ENCODE measurements around the gene PRR29. TPM values are rescaled to one million over a fixed set of nuclear protein-coding genes. Genes with fewer than 3 reads are reported as not detected.
A peak's percentile ranks its signal among the peaks of the same experiment; 100 is the strongest.

The PRR29 gene
- polyA plus RNA-seq, 3 donors: 0.03 to 2.1 (median 1.4) TPM

DNA sequence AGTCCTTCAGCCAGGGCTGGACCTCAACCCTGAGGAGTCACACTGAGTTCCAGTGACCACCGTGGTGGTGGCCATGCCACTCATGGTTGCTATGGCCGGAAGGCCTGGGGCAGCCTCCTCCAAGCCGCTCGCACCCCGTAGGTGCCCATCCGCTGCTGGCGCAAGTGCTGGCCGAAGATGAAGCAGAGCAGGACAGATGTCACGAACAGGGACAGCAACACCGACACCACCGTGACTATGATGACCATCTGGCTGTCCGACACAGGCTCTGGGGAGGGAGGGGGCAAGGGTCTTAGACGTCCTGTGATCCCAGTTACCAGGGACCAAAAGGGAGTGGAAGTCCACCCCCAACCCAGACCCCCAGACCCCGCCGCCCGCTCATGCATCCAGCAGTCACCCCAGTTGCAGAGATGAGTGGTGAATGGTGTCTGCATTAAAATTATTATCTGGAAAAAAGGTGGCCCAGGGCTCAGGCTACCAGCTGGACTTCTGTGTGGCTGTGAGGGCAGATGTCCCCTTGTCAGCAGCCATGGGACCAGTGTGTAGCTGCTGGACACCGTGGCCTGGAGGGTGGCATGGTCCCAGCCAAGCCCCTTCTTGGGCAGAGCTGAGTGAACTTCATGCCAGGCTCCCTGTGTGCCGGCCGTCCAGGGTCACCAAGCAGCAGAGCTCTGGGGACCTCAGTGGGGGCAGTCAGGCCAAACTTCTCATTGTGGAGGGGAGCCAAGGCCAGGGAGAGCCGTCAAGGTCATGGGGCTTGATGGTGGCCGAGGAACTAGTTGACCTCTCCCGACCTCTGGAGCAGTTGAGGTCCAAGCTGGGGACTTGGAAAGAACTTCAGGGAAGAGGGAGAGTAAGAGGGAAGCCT is 4.7 kb downstream of the PRR29 start:
- Histone ChIP-seq H3K4me2 (replicated peaks; ENCODE audit: extremely low read depth, low read length, poor library complexity, severe bottlenecking) (no peak overlapping the region), H4K20me1 (ENCODE audit: insufficient read depth, low read length) (no peaks in the 10 kb centered on the region), H3K79me2 (ENCODE audit: insufficient read depth, low read length) (peaks cover 13% of the 10 kb centered on the region), H3K27me3 (ENCODE audit: control insufficient read depth in 2 of 2, insufficient read depth in 2 of 2, low read length in 2 of 2) (peaks cover 0 to 20% of the 10 kb centered on the region in 2 donors), H3K4me1 (ENCODE audit: control insufficient read depth in 1 of 2, insufficient read depth in 2 of 2, low read length in 2 of 2) (peaks cover 41 to 47% of the 10 kb centered on the region in 2 donors), H3K9ac (ENCODE audit: insufficient read depth, low read length, poor library complexity, severe bottlenecking) (no peak overlapping the region), H3K9me3 (replicated peaks in 1 of 2; ENCODE audit: control insufficient read depth in 1 of 2, insufficient read depth in 1 of 2, low read length in 2 of 2) (no peaks in the 10 kb centered on the region), H3K27ac (ENCODE audit: low read depth in 1 of 2, low read length in 2 of 2) (peak overlapping the region; percentile 43 to 78), H3K36me3 (replicated peaks in 1 of 2; ENCODE audit: control insufficient read depth in 1 of 2, insufficient read depth in 2 of 2, low read length in 2 of 2) (peaks cover 36 to 48% of the 10 kb centered on the region in 2 donors), H3K4me3 (replicated peaks in 1 of 3; ENCODE audit: low read depth in 2 of 3, low read length in 3 of 3) (no peak overlapping the region), H2AFZ (ENCODE audit: insufficient read depth, low read depth, low read length, poor library complexity, severe bottlenecking) (no peak overlapping the region)
- H3K4me1 Mint-ChIP-seq: peaks cover 47% of the 10 kb centered on the region
- TF ChIP-seq, protein P1, sequence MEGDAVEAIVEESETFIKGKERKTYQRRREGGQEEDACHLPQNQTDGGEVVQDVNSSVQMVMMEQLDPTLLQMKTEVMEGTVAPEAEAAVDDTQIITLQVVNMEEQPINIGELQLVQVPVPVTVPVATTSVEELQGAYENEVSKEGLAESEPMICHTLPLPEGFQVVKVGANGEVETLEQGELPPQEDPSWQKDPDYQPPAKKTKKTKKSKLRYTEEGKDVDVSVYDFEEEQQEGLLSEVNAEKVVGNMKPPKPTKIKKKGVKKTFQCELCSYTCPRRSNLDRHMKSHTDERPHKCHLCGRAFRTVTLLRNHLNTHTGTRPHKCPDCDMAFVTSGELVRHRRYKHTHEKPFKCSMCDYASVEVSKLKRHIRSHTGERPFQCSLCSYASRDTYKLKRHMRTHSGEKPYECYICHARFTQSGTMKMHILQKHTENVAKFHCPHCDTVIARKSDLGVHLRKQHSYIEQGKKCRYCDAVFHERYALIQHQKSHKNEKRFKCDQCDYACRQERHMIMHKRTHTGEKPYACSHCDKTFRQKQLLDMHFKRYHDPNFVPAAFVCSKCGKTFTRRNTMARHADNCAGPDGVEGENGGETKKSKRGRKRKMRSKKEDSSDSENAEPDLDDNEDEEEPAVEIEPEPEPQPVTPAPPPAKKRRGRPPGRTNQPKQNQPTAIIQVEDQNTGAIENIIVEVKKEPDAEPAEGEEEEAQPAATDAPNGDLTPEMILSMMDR (IDR thresholded peaks at IDR 0.05): no peak
- peaks cover 15 to 26% (median 21%) of the 10 kb centered on the region in 3 donors for H3K27me3 Mint-ChIP-seq (ENCODE audit: low read depth in 3 of 3)
- peaks cover 37 to 53% of the 10 kb centered on the region in 2 donors for H3K36me3 Mint-ChIP-seq
- no peak for DNase-seq
- H3K27ac Mint-ChIP-seq: peak overlapping the region in 5 of 7 donors; percentile 18 to 86 (median 72)
- 97% methylated on average over 15 of the region's 22 CpGs for WGBS (ENCODE audit: insufficient coverage)
- H3K4me3 Mint-ChIP-seq: no peak overlapping the region
- peaks cover 0 to 5% (median under 1%) of the 10 kb centered on the region in 7 donors for H3K9me3 Mint-ChIP-seq
- intact Hi-C loops (cut with micrococcal nuclease): no loop called here

- Mint-ChIP-seq H3K4me3 (no peak overlapping the region), H3K27ac (peak overlapping the region in 4 of 7 donors; percentile 43 to 86 (median 64)), H3K27me3 (ENCODE audit: low read depth in 3 of 3) (peaks cover 10 to 19% (median 14%) of the 10 kb centered on the region in 3 donors), H3K9me3 (peaks cover 0 to 3% (median 0%) of the 10 kb centered on the region in 7 donors), H3K36me3 (peaks cover 39 to 53% of the 10 kb centered on the region in 2 donors), H3K4me1 (peaks cover 50% of the 10 kb centered on the region)
- H3K79me2 ChIP-seq (ENCODE audit: insufficient read depth, low read length): peaks cover 21% of the 10 kb centered on the region
- H3K27ac ChIP-seq (ENCODE audit: low read depth in 1 of 2, low read length in 2 of 2): no peak overlapping the region
- peaks cover 36 to 48% of the 10 kb centered on the region in 2 donors for H3K36me3 ChIP-seq (replicated peaks in 1 of 2; ENCODE audit: control insufficient read depth in 1 of 2, insufficient read depth in 2 of 2, low read length in 2 of 2)
- no peak for DNase-seq
- intact Hi-C loops (cut with micrococcal nuclease): no loop called here
- no peaks in the 10 kb centered on the region for H3K9me3 ChIP-seq (replicated peaks in 1 of 2; ENCODE audit: control insufficient read depth in 1 of 2, insufficient read depth in 1 of 2, low read length in 2 of 2)
- peaks cover 0 to 13% of the 10 kb centered on the region in 2 donors for H3K27me3 ChIP-seq (ENCODE audit: control insufficient read depth in 2 of 2, insufficient read depth in 2 of 2, low read length in 2 of 2)
- no peak overlapping the region for H3K9ac ChIP-seq (ENCODE audit: insufficient read depth, low read length, poor library complexity, severe bottlenecking)
- H3K4me2 ChIP-seq (replicated peaks; ENCODE audit: extremely low read depth, low read length, poor library complexity, severe bottlenecking): no peak overlapping the region
- 82% methylated on average over 7 of the region's 13 CpGs for WGBS (ENCODE audit: insufficient coverage)
- H2AFZ ChIP-seq (ENCODE audit: insufficient read depth, low read depth, low read length, poor library complexity, severe bottlenecking): no peak overlapping the region
- no peaks in the 10 kb centered on the region for H4K20me1 ChIP-seq (ENCODE audit: insufficient read depth, low read length)
- peaks cover 41 to 47% of the 10 kb centered on the region in 2 donors for H3K4me1 ChIP-seq (ENCODE audit: control insufficient read depth in 1 of 2, insufficient read depth in 2 of 2, low read length in 2 of 2)
- H3K4me3 ChIP-seq (replicated peaks in 1 of 3; ENCODE audit: low read depth in 2 of 3, low read length in 3 of 3): no peak overlapping the region
- TF ChIP-seq, protein P1 (IDR thresholded peaks at IDR 0.05): no peak
Observed at GRCh38 chr17:64003526-64004121, 5.5 kb downstream of the PRR29 start.
